Activated CD8-positive, alpha-beta T cell treated with anti-CD3 and anti-CD28 coated beads for 36 hours (primary cell): Measurements from ENCODE around the gene DICER1. TPM values are rescaled to one million over a fixed set of nuclear protein-coding genes. Genes with fewer than 3 reads are reported as not detected.

Source experiments
- ATAC-seq: fragments of 200-7000 bp; cut with Tn5 transposase; one replicate; pipeline ENCODE4 v1.10.0; 2021; ENCODE audit warnings: mild to moderate bottlenecking, moderate library complexity
- CTCF ChIA-PET: fragments of 350-600 bp; sonication (Branson Sonifier 250); formaldehyde crosslinking; loops from one replicate; lab custom pipeline; 2021; ENCODE audit warnings: antibody characterized with exemption; lab: Charles Lee
- POLR2A ChIA-PET: fragments of 350-600 bp; sonication (Branson Sonifier 250); formaldehyde crosslinking; loops from one replicate; lab custom pipeline; 2021; ENCODE audit warnings: antibody characterized with exemption; lab: Charles Lee
- DNase-seq: peaks from one replicate; pipeline ENCODE4 v3.0.0-alpha.2; 2020
- H3K27ac Mint-ChIP-seq: one replicate; pipeline ENCODE4 v1.8.0; 2021; ENCODE audit warnings: mild to moderate bottlenecking, mixed read lengths
- H3K27me3 Mint-ChIP-seq: one replicate; pipeline ENCODE4 v1.8.0; 2021; ENCODE audit warnings: mixed read lengths
- H3K36me3 Mint-ChIP-seq: one replicate; pipeline ENCODE4 v1.8.0; 2021; ENCODE audit warnings: low read depth, mixed read lengths
- H3K4me1 Mint-ChIP-seq: one replicate; pipeline ENCODE4 v1.8.0; 2021; ENCODE audit warnings: low read depth, mixed read lengths
- H3K4me3 Mint-ChIP-seq: one replicate; pipeline ENCODE4 v1.8.0; 2021; ENCODE audit warnings: mild to moderate bottlenecking, moderate library complexity, mixed read lengths
- H3K9me3 Mint-ChIP-seq: one replicate; pipeline ENCODE4 v1.8.0; 2021; ENCODE audit warnings: mixed read lengths
- intact Hi-C: fragments of 100-400 bp; cut with micrococcal nuclease; formaldehyde crosslinking; loops from one replicate; pipeline ENCODE4 v1.10.0; 2022
- total RNA-seq, 2 experiments: library from RNA; stranded (reverse); gene quantifications; one replicate each; pipeline ENCODE4 v1.2.3, GENCODE V29; 2021
- TF ChIP-seq, protein P1 (sequence below): fragments of 200-600 bp; IDR thresholded peaks from one replicate; pipeline ENCODE4 v1.8.0; 2022; ENCODE audit warnings: antibody characterized with exemption, mild to moderate bottlenecking

Gene DICER1
- total RNA-seq, 2 experiments from 2014 or later, result 45.3 to 50.3 TPM

DNA sequence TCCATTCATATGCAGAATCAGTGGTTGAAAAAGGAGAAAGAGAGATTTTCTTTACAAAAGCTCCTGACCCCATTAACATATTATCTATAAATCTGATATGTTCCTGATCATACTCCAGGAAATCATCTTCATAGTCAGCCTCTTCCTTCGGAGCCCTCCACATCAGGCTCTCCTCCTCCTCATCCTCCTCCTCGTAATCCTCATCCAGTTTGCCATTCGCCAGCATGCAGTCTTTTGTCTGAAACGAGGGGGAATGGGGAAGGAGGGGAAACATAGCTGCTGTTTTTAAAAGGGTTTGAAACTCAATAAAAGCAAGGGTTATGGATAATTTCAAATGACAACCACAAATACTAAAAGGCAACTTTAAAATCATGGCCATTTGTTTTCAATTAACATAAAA, 60.9 kb downstream of the DICER1 start:
- DNase-seq, result no peak
- no peak overlapping the region for H3K4me3 Mint-ChIP-seq
- no peaks in the 10 kb centered on the region for H3K27me3 Mint-ChIP-seq
- intact Hi-C loops, result loop anchor here (10.0 kb wide), 1 partner anchor 402 kb away; no protein-coding TSS in a partner anchor
- peaks cover 11% of the 10 kb centered on the region for H3K4me1 Mint-ChIP-seq
- H3K36me3 Mint-ChIP-seq, result peaks cover 26% of the 10 kb centered on the region
- no peak for ATAC-seq
- ChIA-PET POLR2A (no interaction called here), CTCF (interaction anchor here (1.0 to 1.6 kb wide), 3 partner anchors 20 to 407 kb away, joined by 3 to 4 read pairs (median 4); no protein-coding TSS in a partner anchor)
- TF ChIP-seq, protein P1, sequence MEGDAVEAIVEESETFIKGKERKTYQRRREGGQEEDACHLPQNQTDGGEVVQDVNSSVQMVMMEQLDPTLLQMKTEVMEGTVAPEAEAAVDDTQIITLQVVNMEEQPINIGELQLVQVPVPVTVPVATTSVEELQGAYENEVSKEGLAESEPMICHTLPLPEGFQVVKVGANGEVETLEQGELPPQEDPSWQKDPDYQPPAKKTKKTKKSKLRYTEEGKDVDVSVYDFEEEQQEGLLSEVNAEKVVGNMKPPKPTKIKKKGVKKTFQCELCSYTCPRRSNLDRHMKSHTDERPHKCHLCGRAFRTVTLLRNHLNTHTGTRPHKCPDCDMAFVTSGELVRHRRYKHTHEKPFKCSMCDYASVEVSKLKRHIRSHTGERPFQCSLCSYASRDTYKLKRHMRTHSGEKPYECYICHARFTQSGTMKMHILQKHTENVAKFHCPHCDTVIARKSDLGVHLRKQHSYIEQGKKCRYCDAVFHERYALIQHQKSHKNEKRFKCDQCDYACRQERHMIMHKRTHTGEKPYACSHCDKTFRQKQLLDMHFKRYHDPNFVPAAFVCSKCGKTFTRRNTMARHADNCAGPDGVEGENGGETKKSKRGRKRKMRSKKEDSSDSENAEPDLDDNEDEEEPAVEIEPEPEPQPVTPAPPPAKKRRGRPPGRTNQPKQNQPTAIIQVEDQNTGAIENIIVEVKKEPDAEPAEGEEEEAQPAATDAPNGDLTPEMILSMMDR, result no peak
- H3K9me3 Mint-ChIP-seq, result no peaks in the 10 kb centered on the region
- H3K27ac Mint-ChIP-seq, result no peak overlapping the region

DNA sequence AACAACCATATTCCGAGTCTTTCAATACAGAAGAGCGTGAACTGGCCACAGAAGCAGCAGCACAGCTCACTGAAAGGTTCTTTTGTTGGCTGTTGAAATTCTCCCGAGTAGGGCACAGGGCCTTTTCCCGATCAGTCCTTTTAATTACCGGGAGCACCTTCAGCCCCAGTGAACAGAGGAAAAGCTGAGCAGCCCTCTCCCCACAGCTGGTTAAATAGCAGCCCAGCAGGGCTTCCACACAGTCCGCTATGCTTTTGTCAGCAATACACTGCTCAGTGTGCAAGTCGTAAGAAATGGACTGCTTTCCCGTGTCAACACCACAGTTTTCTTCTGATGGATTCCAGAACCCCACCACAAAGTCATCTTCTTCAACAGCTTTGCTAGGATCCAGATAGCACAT, 61.3 kb downstream of the DICER1 start:
- intact Hi-C loops, result loop anchor here (10.0 kb wide), 1 partner anchor 401 kb away; no protein-coding TSS in a partner anchor
- Mint-ChIP-seq H3K27me3 (no peaks in the 10 kb centered on the region), H3K9me3 (no peaks in the 10 kb centered on the region), H3K27ac (no peak overlapping the region), H3K36me3 (peaks cover 26% of the 10 kb centered on the region), H3K4me3 (no peak overlapping the region), H3K4me1 (peaks cover 10% of the 10 kb centered on the region)
- DNase-seq (no peak), ATAC-seq (no peak)
- ChIA-PET CTCF (no interaction called here), POLR2A (no interaction called here)
- TF ChIP-seq, protein P1, result no peak

DNA sequence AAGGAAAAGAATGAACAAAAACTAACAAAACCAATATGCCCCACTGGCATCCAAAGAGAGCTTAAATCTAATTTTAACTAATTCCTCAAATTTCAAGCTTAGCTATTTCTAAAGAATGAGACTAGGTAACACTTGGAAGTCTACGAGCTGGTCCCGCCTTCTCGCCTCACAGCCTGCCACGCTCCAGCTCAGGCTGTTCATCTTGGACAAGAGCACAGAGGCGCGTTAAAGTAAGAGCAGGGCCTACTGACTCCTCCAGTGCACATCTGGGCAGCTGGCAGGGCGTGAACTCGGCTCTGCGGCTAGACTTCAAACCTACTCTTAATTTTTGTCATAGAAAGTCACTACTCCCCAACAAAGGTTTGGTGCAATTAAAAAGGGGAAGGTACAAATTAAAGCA, 64.6 kb downstream of the DICER1 start:
- Mint-ChIP-seq H3K9me3 (no peaks in the 10 kb centered on the region), H3K27me3 (no peaks in the 10 kb centered on the region), H3K4me3 (no peak overlapping the region), H3K27ac (no peak overlapping the region), H3K4me1 (no peaks in the 10 kb centered on the region), H3K36me3 (peaks cover 36% of the 10 kb centered on the region)
- intact Hi-C loops, result loop anchor here (10.0 kb wide), 1 partner anchor 398 kb away; no protein-coding TSS in a partner anchor
- TF ChIP-seq, protein P1, result no peak
- POLR2A ChIA-PET, result interaction anchor here (0.9 kb wide), 1 partner anchor 11 kb away, joined by 3 read pairs; no protein-coding TSS in a partner anchor
- ATAC-seq, result no peak
- no peak for DNase-seq
- CTCF ChIA-PET, result interaction anchor here (3.1 kb wide), 1 partner anchor 9 kb away, joined by 12 read pairs; no protein-coding TSS in a partner anchor

DNA sequence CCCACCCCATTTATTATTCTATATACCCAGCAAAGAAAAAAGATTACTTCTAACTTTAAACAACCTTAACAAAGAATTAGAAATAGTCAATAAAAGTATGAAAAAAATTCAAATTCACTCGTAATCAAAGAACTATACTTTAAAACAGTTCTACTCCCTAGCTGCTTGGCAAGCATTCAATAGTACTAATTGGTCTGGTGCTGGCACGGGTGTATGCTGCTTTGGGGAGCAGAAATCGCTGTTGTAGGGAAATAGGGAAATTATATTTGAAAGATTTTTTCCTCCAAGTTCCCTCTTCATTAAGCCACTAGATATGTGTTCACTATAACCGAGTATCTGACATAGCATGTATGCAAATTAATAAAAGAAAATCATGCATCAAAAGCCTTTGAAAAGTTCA, 65.7 kb downstream of the DICER1 start:
- Mint-ChIP-seq H3K4me3 (no peak overlapping the region), H3K27me3 (no peaks in the 10 kb centered on the region), H3K4me1 (no peaks in the 10 kb centered on the region), H3K27ac (no peak overlapping the region), H3K9me3 (no peaks in the 10 kb centered on the region), H3K36me3 (peaks cover 40% of the 10 kb centered on the region)
- ChIA-PET POLR2A (no interaction called here), CTCF (interaction anchor here (3.1 kb wide), 1 partner anchor 10 kb away, joined by 12 read pairs; no protein-coding TSS in a partner anchor)
- intact Hi-C loops, result loop anchor here (10.0 kb wide), 1 partner anchor 397 kb away; no protein-coding TSS in a partner anchor
- DNase-seq, result no peak
- no peak for ATAC-seq
- TF ChIP-seq, protein P1, result no peak

DNA sequence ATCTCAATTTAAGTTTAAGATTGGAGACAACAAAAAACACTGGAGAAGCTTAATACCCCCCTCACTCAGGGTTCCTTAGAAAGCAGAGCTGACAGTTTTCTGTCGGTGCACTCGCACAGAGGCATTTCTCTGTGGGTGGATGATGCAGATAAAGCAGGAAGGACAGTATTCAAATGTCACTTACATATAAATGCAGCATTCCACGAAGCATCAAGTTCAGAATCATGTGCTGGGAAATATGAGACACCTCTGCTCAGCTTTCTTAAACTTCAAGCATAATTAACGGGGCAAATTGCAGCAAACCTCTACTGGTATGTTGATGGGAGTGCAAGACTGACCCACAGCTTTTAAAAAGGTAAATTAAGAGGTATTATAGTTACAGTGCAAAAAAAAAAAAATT, 68.7 kb downstream of the DICER1 start:
- CTCF ChIA-PET, result interaction anchor here (1.7 kb wide), 1 partner anchor 12 kb away, joined by 3 read pairs; no protein-coding TSS in a partner anchor

More for the DNA sequence above, 68.7 kb downstream of the DICER1 start:
- Mint-ChIP-seq H3K4me1 (no peaks in the 10 kb centered on the region), H3K9me3 (no peaks in the 10 kb centered on the region), H3K27me3 (no peaks in the 10 kb centered on the region), H3K27ac (no peak overlapping the region), H3K4me3 (no peak overlapping the region), H3K36me3 (peaks cover 29% of the 10 kb centered on the region)
- intact Hi-C loops, result no loop called here
- TF ChIP-seq, protein P1, result no peak
- ATAC-seq (no peak), DNase-seq (no peak)
- POLR2A ChIA-PET, result interaction anchor here (1.0 kb wide), 1 partner anchor 13 kb away, joined by 3 read pairs; no protein-coding TSS in a partner anchor
